Adrenal gland (tissue), 12 donors: ENCODE results near the gene SPART. TPM values are rescaled to one million over a fixed set of nuclear protein-coding genes. Genes with fewer than 3 reads are reported as not detected.

Experiments used
- DNase-seq, 7 donors: peaks; one replicate each; pipeline ENCODE4 v3.0.0-alpha.2; 2019 to 2020
- H3K27ac ChIP-seq, 5 donors: fragments of 200-600 bp; sonication (generic) in 4 of 5; 1 replicate in 3 of 5; 2 replicates in 2 of 5; pipeline versions ENCODE4 v1.5.1 to v1.8.0; 2016 to 2020; ENCODE audit warnings: mild to moderate bottlenecking in 1 of 5
- H3K27me3 ChIP-seq: fragments of 200-600 bp; 2 replicates; pipeline ENCODE4 v1.8.0; 2021
- H3K36me3 ChIP-seq, 2 donors: fragments of 200-600 bp; replicated peaks in 1 of 2; 1 replicate in 1 of 2; 2 replicates in 1 of 2; pipeline versions ENCODE4 v1.5.1 to v1.8.0; 2018 to 2022
- H3K4me1 ChIP-seq, 2 donors: fragments of 200-600 bp; replicated peaks in 1 of 2; 1 replicate in 1 of 2; 2 replicates in 1 of 2; pipeline versions ENCODE4 v1.5.1 to v1.8.0; 2018 to 2021
- H3K4me3 ChIP-seq, 4 donors: fragments of 200-600 bp; sonication (generic) in 3 of 4; one replicate each; pipeline ENCODE4 v1.5.1; 2016 to 2018
- H3K9me3 ChIP-seq, 3 donors: fragments of 200-600 bp; sonication (generic) in 1 of 3; replicated peaks in 1 of 3; 1 replicate in 2 of 3; 2 replicates in 1 of 3; pipeline versions ENCODE4 v1.5.1 to v1.8.0; 2016 to 2021
- POLR2A ChIP-seq, 2 donors: fragments of 450-650 bp; IDR thresholded peaks; one replicate each; pipeline ENCODE4 v1.6.1; 2017; ENCODE audit warnings: antibody characterized with exemption in 2 of 2, mild to moderate bottlenecking in 2 of 2, moderate library complexity in 1 of 2
- WGBS, 4 donors: extraction: QIAGEN DNeasy Blood & Tissue Kit in 2 of 4; methylation state at CpG; one replicate each; pipeline versions ENCODE4 v1.1.5 to v1.1.7; 2013 to 2017; 5-methylcytosine and 5-hydroxymethylcytosine counted together
- intact Hi-C, 2 donors: fragments of 100-400 bp; cut with DNase I; formaldehyde crosslinking; loops; one replicate each; pipeline versions ENCODE4 v1.14.1 to v1.15.0; 2022 to 2023
- polyA plus RNA-seq, 3 donors: library from polyadenylated mRNA; stranded (reverse); fragments of 200-250 nt in 2 of 3; fragments of 350-450 nt in 1 of 3; fragmentation: Illumina TruSeq in 1 of 3; extraction: RNeasy Lipid Tissue Mini Kit (QIAGEN cat#74804) in 1 of 3; gene quantifications; one replicate each; pipeline ENCODE4 v1.2.3, GENCODE V29; 2013 to 2014
- total RNA-seq, 9 donors: library from RNA; depleted of rRNA in 4 of 9; stranded (reverse); fragments of >200 nt in 4 of 9; fragments of 120-200 nt in 1 of 9; fragmentation: NEBNext Ultra II Directional in 1 of 9; extraction: Animal tissue kit (Norgen Biotek cat#: 25700) in 1 of 9; gene quantifications; one replicate each; pipeline versions ENCODE4 v1.1.0 to v1.2.4, GENCODE V29; 2013 to 2023
- TF ChIP-seq, protein P1 (sequence below), 6 experiments: fragments of 450-650 bp in 4 of 6; fragments of 200-600 bp in 2 of 6; sonication (generic) in 1 of 6; IDR thresholded peaks; 1 replicate in 5 of 6; 2 replicates in 1 of 6; pipeline versions ENCODE4 v1.5.1 to v1.8.0; 2016 to 2021; ENCODE audit warnings: antibody characterized with exemption in 6 of 6, mild to moderate bottlenecking in 2 of 6, moderate library complexity in 1 of 6
- donor health status: healthy with polysubstance abuse.
- donor health status: Bipolar disorder and iron deficiency.
- donor health status: DM: yes; HTN: yes; CAD: no.
- donor health status: DM: no; HTN: no; CAD: no.
- donor health status: DM: no; HTN: no; CAD: no.
- donor health status: DM: yes; HTN: yes; CAD: no.

The SPART gene
- total and polyA plus RNA-seq, 12 donors: 29.2 to 314 (median 92.0) TPM

DNA sequence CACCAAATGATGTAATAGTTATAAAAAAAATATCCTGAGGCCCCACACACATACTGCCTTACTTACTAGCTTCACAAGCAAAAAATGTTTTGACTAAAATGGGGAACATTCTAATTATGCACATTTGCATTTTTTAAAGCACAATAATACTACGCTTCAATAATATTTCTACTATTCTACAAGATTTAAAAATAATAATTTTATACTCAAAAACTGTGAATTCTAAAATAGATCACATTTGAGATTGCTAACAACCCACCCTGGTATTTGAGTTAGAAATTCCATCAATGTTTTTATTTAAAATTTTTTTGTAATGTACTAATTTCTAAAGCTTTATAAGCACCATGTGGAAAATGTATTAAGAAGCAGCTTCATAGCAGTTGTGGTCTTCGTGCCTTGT lies 72.8 kb downstream of the SPART start:
- Histone ChIP-seq H3K36me3 (no peaks in the 10 kb centered on the region), H3K4me3 (no peak overlapping the region), H3K27me3 (no peaks in the 10 kb centered on the region), H3K9me3 (no peaks in the 10 kb centered on the region), H3K27ac (no peak overlapping the region), H3K4me1 (no peaks in the 10 kb centered on the region)
- intact Hi-C loops: no loop called here
- no peak for TF ChIP-seq POLR2A (IDR thresholded peaks at IDR 0.05)
- TF ChIP-seq, protein P1, sequence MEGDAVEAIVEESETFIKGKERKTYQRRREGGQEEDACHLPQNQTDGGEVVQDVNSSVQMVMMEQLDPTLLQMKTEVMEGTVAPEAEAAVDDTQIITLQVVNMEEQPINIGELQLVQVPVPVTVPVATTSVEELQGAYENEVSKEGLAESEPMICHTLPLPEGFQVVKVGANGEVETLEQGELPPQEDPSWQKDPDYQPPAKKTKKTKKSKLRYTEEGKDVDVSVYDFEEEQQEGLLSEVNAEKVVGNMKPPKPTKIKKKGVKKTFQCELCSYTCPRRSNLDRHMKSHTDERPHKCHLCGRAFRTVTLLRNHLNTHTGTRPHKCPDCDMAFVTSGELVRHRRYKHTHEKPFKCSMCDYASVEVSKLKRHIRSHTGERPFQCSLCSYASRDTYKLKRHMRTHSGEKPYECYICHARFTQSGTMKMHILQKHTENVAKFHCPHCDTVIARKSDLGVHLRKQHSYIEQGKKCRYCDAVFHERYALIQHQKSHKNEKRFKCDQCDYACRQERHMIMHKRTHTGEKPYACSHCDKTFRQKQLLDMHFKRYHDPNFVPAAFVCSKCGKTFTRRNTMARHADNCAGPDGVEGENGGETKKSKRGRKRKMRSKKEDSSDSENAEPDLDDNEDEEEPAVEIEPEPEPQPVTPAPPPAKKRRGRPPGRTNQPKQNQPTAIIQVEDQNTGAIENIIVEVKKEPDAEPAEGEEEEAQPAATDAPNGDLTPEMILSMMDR (IDR thresholded peaks at IDR 0.05): no peak
- no peak for DNase-seq
- 89 to 97% (median 95%) methylated on average over 2 of the region's 2 CpGs for WGBS, 4 donors

DNA sequence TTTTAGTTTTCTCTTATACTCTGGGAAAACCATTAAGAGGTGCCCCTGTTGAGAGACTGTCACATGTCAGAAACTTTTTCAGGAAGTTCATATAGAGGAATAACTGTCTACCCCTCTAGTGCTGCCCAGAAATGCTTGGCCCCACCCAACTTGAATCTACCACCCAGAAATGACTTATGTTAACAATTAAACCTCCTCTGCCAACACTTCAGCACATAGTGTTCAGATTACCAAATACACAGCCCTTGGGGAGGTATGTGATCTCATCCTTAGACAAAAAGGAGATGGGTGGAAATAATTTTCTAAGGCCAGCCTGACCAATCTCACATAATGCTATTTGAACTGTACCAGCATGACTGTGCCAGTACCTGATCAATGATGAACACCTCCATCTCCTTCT lies 84.2 kb downstream of the SPART start:
- Histone ChIP-seq H3K36me3 (no peaks in the 10 kb centered on the region), H3K27me3 (no peaks in the 10 kb centered on the region), H3K9me3 (no peaks in the 10 kb centered on the region), H3K4me1 (no peaks in the 10 kb centered on the region), H3K4me3 (no peak overlapping the region), H3K27ac (no peak overlapping the region)
- no peak for DNase-seq
- intact Hi-C loops: no loop called here
- TF ChIP-seq POLR2A (IDR thresholded peaks at IDR 0.05): no peak

DNA sequence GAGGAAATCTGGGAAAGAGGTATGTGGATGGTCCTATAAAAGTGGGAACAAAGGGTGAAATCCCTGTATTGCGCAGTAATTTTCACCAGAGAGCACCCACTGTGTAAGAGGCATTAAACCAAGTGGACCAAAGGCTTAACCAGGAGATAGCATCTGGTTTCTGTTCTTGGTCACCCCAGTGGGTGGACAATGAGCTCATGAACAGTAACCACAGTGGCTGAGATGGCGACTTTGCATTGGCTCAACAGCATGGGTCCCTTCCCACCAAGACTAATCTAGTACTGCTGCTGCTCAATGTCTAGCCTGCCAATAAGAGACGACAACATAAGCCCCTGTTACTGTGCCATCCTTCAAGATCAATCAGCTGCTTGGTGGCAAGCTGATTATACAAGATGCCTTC lies 85.2 kb downstream of the SPART start:
- Histone ChIP-seq H3K27ac (no peak overlapping the region), H3K36me3 (no peaks in the 10 kb centered on the region), H3K4me3 (no peak overlapping the region), H3K4me1 (no peaks in the 10 kb centered on the region), H3K9me3 (no peaks in the 10 kb centered on the region), H3K27me3 (no peaks in the 10 kb centered on the region)
- 91 to 95% (median 93%) methylated on average over 3 of the region's 3 CpGs for WGBS, 4 donors
- intact Hi-C loops: no loop called here
- DNase-seq: no peak
- TF ChIP-seq, protein P1 (IDR thresholded peaks at IDR 0.05): no peak
- TF ChIP-seq POLR2A (IDR thresholded peaks at IDR 0.05): no peak

DNA sequence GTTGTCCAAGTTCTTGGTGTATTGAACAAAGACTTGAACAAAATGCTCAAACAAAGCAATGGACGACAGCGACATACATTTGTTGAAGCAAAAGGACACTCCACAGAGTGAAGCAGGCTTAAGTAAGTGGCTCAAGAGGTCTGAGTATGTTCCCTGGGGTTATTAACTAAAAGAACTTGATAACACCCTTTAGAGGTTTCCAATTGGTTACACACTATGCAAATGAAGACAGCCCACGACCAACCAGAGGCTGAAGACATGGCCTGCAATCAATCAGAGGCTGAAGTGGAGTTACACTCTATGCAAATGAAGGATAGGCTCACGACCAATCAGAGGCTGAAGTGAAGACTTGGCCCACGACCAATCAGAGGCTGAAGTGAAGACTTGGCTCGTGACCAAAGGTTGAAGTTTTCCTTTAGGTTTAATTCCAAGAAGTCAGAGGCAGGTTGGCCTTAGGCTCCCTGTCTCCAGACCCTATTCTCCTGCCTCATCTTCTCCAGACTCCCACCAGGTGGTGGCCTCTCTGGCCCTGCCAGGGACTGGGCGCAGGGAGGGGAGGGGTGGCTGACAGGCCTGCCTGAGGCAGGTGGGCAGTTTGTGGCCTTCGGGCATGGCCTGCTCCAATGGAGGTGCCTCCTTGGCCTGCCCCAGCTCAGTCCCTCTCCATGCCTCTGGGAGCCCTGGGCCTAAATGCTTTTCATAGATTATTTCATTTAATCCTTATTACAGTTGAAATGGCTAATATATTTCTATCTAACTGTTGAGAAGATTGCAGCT lies 86.6 kb downstream of the SPART start:
- Histone ChIP-seq H3K36me3 (no peaks in the 10 kb centered on the region), H3K4me3 (no peak overlapping the region), H3K4me1 (no peaks in the 10 kb centered on the region), H3K27ac (no peak overlapping the region), H3K27me3 (no peaks in the 10 kb centered on the region), H3K9me3 (no peaks in the 10 kb centered on the region)
- WGBS, 4 donors: 92 to 94% (median 93%) methylated on average over 7 to 8 of the region's 8 CpGs
- DNase-seq: no peak
- no peak for TF ChIP-seq POLR2A (IDR thresholded peaks at IDR 0.05)
- TF ChIP-seq, protein P1 (IDR thresholded peaks at IDR 0.05): no peak
- intact Hi-C loops: no loop called here

DNA sequence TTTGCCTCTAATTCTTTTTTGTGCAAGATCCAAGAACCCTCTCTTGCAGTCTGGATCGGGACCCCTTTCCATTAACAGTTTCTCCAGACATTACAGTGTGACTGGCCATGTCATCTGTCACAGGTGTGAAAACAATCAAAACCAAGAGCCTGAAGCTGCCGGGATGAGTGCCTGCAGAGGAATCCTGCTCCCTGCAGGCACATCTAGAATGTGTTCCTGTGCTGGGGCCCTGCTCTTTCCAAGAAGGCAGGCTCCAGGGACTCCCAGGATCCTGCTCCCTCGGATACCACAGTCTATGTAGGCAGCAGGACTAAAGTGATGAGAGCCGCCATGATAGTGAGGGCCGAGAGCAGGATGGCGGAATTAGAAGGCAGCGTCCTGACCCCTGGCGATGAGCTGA lies 87.4 kb downstream of the SPART start:
- no peaks in the 10 kb centered on the region for H3K4me1 ChIP-seq
- no peaks in the 10 kb centered on the region for H3K9me3 ChIP-seq
- H3K4me3 ChIP-seq: no peak overlapping the region
- TF ChIP-seq POLR2A (IDR thresholded peaks at IDR 0.05): no peak
- TF ChIP-seq, protein P1 (IDR thresholded peaks at IDR 0.05): no peak
- WGBS, 4 donors: 85 to 89% (median 87%) methylated on average over 6 to 8 of the region's 8 CpGs
- intact Hi-C loops: no loop called here
- no peaks in the 10 kb centered on the region for H3K27me3 ChIP-seq
- no peak overlapping the region for H3K27ac ChIP-seq
- H3K36me3 ChIP-seq: no peaks in the 10 kb centered on the region
- DNase-seq: no peak
